GM12878 (cell line): Measurements from ENCODE around the gene CARD11. TPM values are rescaled to one million over a fixed set of nuclear protein-coding genes. Genes with fewer than 3 reads are reported as not detected.

ENCODE experiments used
- ATAC-seq: fragments of 200-7000 bp; cut with Tn5 transposase; 3 replicates; pipeline ENCODE4 v1.9.1; 2020; ENCODE audit warnings: mild to moderate bottlenecking, moderate library complexity
- BruUV-seq: library from RNA; stranded (reverse); fragments of 400-500 nt; replicated peaks from 2 replicates; lab custom pipeline; 2021; lab: Mats Ljungman, UMichigan
- CTCF ChIA-PET: fragments of 300-600 bp; sonication (Branson Sonifier 250); formaldehyde crosslinking; extraction: SDS; loops from one replicate; lab custom pipeline; 2021; ENCODE audit warnings: inconsistent platforms; lab: Yijun Ruan, JAX
- POLR2A ChIA-PET: fragments of 350-600 bp; formaldehyde crosslinking; extraction: SDS; loops from one replicate; lab custom pipeline; 2021; ENCODE audit warnings: inconsistent platforms; lab: Charles Lee
- RAD21 ChIA-PET: fragments of 300-600 bp; sonication (Branson Sonifier 250); formaldehyde crosslinking; loops from one replicate; lab custom pipeline; 2023; ENCODE audit warnings: antibody characterized with exemption; ENCODE audit not compliant: unreplicated experiment; lab: Charles Lee
- SMC1A ChIA-PET: fragments of 300-600 bp; sonication (Branson Sonifier 250); formaldehyde crosslinking; loops from one replicate; lab custom pipeline; 2023; ENCODE audit not compliant: unreplicated experiment, uncharacterized antibody; lab: Charles Lee
- DNase-seq: peaks from one replicate; pipeline ENCODE4 v3.0.0-alpha.2; 2011; ENCODE audit warnings: low read depth, low spot score
- FAIRE-seq: peaks from 3 replicates; lab custom pipeline; 2011; peaks lifted over from hg19 to GRCh38; lab: Jason Lieb, UNC
- H2AFZ ChIP-seq: 2 replicates; pipeline ENCODE4 v1.6.0; 2011; ENCODE audit warnings: low read depth, low read length, control low read depth; ENCODE audit not compliant: control insufficient read depth
- H3K27ac ChIP-seq: 2 replicates; pipeline ENCODE4 v1.5.1; 2011; ENCODE audit warnings: control low read depth; ENCODE audit not compliant: control insufficient read depth, insufficient read depth
- H3K27me3 ChIP-seq, 2 experiments: replicated peaks in 1 of 2; 2 replicates each; pipeline versions ENCODE4 v1.6.0 to v1.6.1; 2011; ENCODE audit warnings: low read length in 1 of 2; ENCODE audit not compliant: control insufficient read depth in 2 of 2, insufficient read depth in 2 of 2
- H3K36me3 ChIP-seq, 2 experiments: 2 replicates each; pipeline ENCODE4 v1.5.1; 2011; ENCODE audit warnings: low read length in 1 of 2; ENCODE audit not compliant: control insufficient read depth in 2 of 2, insufficient read depth in 2 of 2
- H3K4me1 ChIP-seq: 2 replicates; pipeline ENCODE4 v1.6.1; 2011; ENCODE audit warnings: mild to moderate bottlenecking, low read length, moderate library complexity, mixed read lengths; ENCODE audit not compliant: control insufficient read depth, insufficient read depth
- H3K4me2 ChIP-seq: 2 replicates; pipeline ENCODE4 v1.6.0; 2011; ENCODE audit warnings: control low read depth; ENCODE audit not compliant: control insufficient read depth, insufficient read depth
- H3K4me3 ChIP-seq: fragments of 200-600 bp; sonication (generic); 2 replicates; pipeline ENCODE4 v1.5.1; 2016
- H3K79me2 ChIP-seq: 2 replicates; pipeline ENCODE4 v1.6.0; 2011; ENCODE audit warnings: low read length; ENCODE audit not compliant: control insufficient read depth, insufficient read depth
- H3K9ac ChIP-seq: 2 replicates; pipeline ENCODE4 v1.8.0; 2011; ENCODE audit warnings: low read length, control low read depth, mixed read lengths; ENCODE audit not compliant: control insufficient read depth, insufficient read depth
- H3K9me3 ChIP-seq: replicated peaks from 3 replicates; pipeline ENCODE4 v1.5.1; 2011; ENCODE audit warnings: mild to moderate bottlenecking, low read length; ENCODE audit not compliant: control insufficient read depth, insufficient read depth
- H4K20me1 ChIP-seq: 2 replicates; pipeline ENCODE4 v1.6.0; 2011; ENCODE audit not compliant: control insufficient read depth, insufficient read depth
- BACH1 ChIP-seq: fragments of 450-650 bp; IDR thresholded peaks from 2 replicates; pipeline ENCODE4 v1.6.1; 2017; ENCODE audit warnings: mild to moderate bottlenecking, borderline replicate concordance
- BMI1 ChIP-seq: fragments of 450-650 bp; IDR thresholded peaks from 2 replicates; pipeline ENCODE4 v1.6.1; 2016; ENCODE audit warnings: mild to moderate bottlenecking, moderate library complexity, borderline replicate concordance
- ESRRA ChIP-seq: IDR thresholded peaks from 2 replicates; pipeline ENCODE4 v1.6.1; 2012; ENCODE audit warnings: mild to moderate bottlenecking, low read length, improper control_type of control experiment
- FOS ChIP-seq: IDR thresholded peaks from 3 replicates; pipeline ENCODE4 v1.6.1; 2011; ENCODE audit warnings: borderline replicate concordance; ENCODE audit not compliant: insufficient read length; ENCODE audit errors: extremely low read depth
- IKZF1 ChIP-seq: fragments of 450-650 bp; conservative IDR thresholded peaks from 2 replicates; pipeline ENCODE4 v1.6.1; 2017; ENCODE audit warnings: antibody characterized with exemption, mild to moderate bottlenecking
- IRF4 ChIP-seq: IDR thresholded peaks from 2 replicates; pipeline ENCODE4 v1.6.1; 2011; ENCODE audit warnings: low read depth, low read length
- MTA3 ChIP-seq: IDR thresholded peaks from 2 replicates; pipeline ENCODE4 v1.6.1; 2012; ENCODE audit warnings: low read length, inconsistent platforms, borderline replicate concordance
- MYC ChIP-seq: IDR thresholded peaks from 2 replicates; pipeline ENCODE4 v1.6.1; 2011; ENCODE audit warnings: mild to moderate bottlenecking, low read length, moderate library complexity, inconsistent platforms; ENCODE audit not compliant: insufficient read depth, insufficient replicate concordance, insufficient read length, severe bottlenecking
- NR2C1 ChIP-seq: fragments of 450-650 bp; IDR thresholded peaks from 2 replicates; pipeline ENCODE4 v1.6.1; 2017; ENCODE audit warnings: antibody characterized with exemption, mild to moderate bottlenecking, moderate library complexity
- PAX8 ChIP-seq: fragments of 450-650 bp; IDR thresholded peaks from 2 replicates; pipeline ENCODE4 v1.6.1; 2017; ENCODE audit warnings: mild to moderate bottlenecking, moderate library complexity
- SMAD5 ChIP-seq: IDR thresholded peaks from 2 replicates; pipeline ENCODE4 v1.6.1; 2016; ENCODE audit warnings: antibody characterized with exemption, low read depth
- SRF ChIP-seq, 2 experiments: IDR thresholded peaks; 2 replicates each; pipeline ENCODE4 v1.6.1; 2011; ENCODE audit warnings: low read depth in 2 of 2, low read length in 2 of 2, mild to moderate bottlenecking in 1 of 2, moderate library complexity in 1 of 2
- ZNF384 ChIP-seq: IDR thresholded peaks from 2 replicates; pipeline ENCODE4 v1.6.1; 2012; ENCODE audit warnings: low read depth, mild to moderate bottlenecking, low read length, improper control_type of control experiment, borderline replicate concordance
- ZNF622 ChIP-seq: fragments of 450-650 bp; IDR thresholded peaks from 2 replicates; pipeline ENCODE4 v1.6.1; 2017; ENCODE audit warnings: mild to moderate bottlenecking, inconsistent platforms
- ZZZ3 ChIP-seq: IDR thresholded peaks from 2 replicates; pipeline ENCODE4 v1.6.1; 2011; ENCODE audit warnings: low read depth; ENCODE audit not compliant: control insufficient read depth, insufficient read length
- WGBS: methylation state at CpG from one replicate; pipeline ENCODE4 v1.1.6; 2016; ENCODE audit warnings: low lambda C conversion rate; ENCODE audit not compliant: insufficient replicate concordance, insufficient coverage; ENCODE audit errors: missing lambda C conversion rate; 5-methylcytosine and 5-hydroxymethylcytosine counted together
- in situ Hi-C: fragments of 300-500 bp; cut with MboI; formaldehyde crosslinking; loops from 9 replicates; pipeline ENCODE4 v1.14.3; 2018; ENCODE audit warnings: mixed read lengths
- intact Hi-C: fragments of 100-400 bp; cut with micrococcal nuclease; formaldehyde crosslinking; loops from one replicate; pipeline ENCODE4 v1.14.2; 2022; ENCODE audit not compliant: unreplicated experiment
- polyA plus RNA-seq, 11 experiments: library from polyadenylated mRNA; depleted of rRNA in 4 of 11; unstranded in 6 of 11; stranded (reverse) in 5 of 11; fragments of >200 nt; fragmentation: Nextera tagmentation in 4 of 11; fragmentation: Illumina TruSeq in 1 of 11; extraction: Ambion mirVana in 4 of 11; extraction: Trizol in 1 of 11; gene quantifications; 1 replicate in 1 of 11; 2 replicates in 10 of 11; pipeline versions ENCODE4 v1.2.1 to v1.2.3, GENCODE V29; 2011 to 2016; ENCODE audit warnings: inconsistent platforms in 2 of 11, missing spikeins in 2 of 11, low read depth in 1 of 11
- total RNA-seq, 4 experiments: library from RNA; depleted of rRNA in 3 of 4; stranded (reverse); fragments of >200 nt in 3 of 4; fragmentation: Illumina TruSeq in 1 of 4; extraction: Trizol in 1 of 4; gene quantifications; 2 replicates each; pipeline versions ENCODE4 v1.2.1 to v1.2.3, GENCODE V29; 2013 to 2021
- TF ChIP-seq, protein P1 (sequence below): fragments of 450-650 bp; IDR thresholded peaks from 2 replicates; pipeline ENCODE4 v1.6.1; 2017; ENCODE audit warnings: antibody characterized with exemption, mild to moderate bottlenecking, moderate library complexity

The CARD11 gene
- total and polyA plus RNA-seq, 10 of the 15 experiments (the other 5 are each of a cell fraction or from before 2014, with no cell fraction given), result 0.27 to 72.0 (median 28.4) TPM

DNA sequence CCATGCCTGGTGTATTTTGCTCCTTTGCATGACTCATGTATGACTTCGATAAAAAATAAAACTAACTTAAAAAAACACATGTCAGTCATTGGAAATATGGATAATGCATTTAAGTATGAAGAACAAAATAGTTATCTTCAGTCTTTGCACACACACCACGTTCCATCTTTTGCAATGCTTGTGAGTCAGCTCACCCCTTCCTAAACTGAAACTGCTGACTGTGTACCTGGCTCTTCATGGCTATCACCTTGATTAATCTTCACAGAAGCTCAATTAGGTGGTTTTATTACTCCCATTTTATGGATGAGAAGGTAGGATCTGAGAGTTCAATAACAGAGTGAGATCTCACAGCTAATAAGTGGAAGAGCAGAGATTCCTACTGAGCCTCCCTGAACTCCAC is 79.5 kb downstream of the CARD11 start:
- Histone ChIP-seq H3K9me3 (peaks cover 11% of the 10 kb centered on the region), H3K9ac (no peak overlapping the region), H3K4me1 (no peaks in the 10 kb centered on the region), H3K27ac (no peak overlapping the region), H3K79me2 (no peaks in the 10 kb centered on the region), H3K36me3 (no peaks in the 10 kb centered on the region; a peak in 1 of 4 replicates), H3K27me3 (no peaks in the 10 kb centered on the region), H4K20me1 (no peaks in the 10 kb centered on the region), H3K4me2 (no peak overlapping the region), H2AFZ (no peak overlapping the region), H3K4me3 (no peak overlapping the region)
- FAIRE-seq (no peak), ATAC-seq (no peak), DNase-seq (no peak)
- ChIA-PET POLR2A (interaction anchor here (1.5 kb wide), 1 partner anchor 15 kb away, joined by 3 read pairs; no protein-coding TSS in a partner anchor), RAD21 (interaction anchor here (1.2 kb wide), 1 partner anchor 14 kb away, joined by 3 read pairs; no protein-coding TSS in a partner anchor), SMC1A (interaction anchor here (0.7 to 1.5 kb wide), 4 partner anchors 12 to 137 kb away, joined by 3 to 6 read pairs (median 6); no protein-coding TSS in a partner anchor), CTCF (interaction anchor here (0.7 to 1.8 kb wide), 3 partner anchors 12 to 171 kb away, joined by 3 to 5 read pairs (median 3); no protein-coding TSS in a partner anchor)
- in situ Hi-C loops (no loop called here), intact Hi-C loops (no loop called here)
- TF ChIP-seq SRF (IDR thresholded peaks at IDR 0.05; ENCODE audit: low read depth in 2 of 2, low read length in 2 of 2) (no peak), MTA3 (no peak)
- WGBS, result 100% methylated on average over 2 of the region's 2 CpGs
- no TSS peak for BruUV-seq

DNA sequence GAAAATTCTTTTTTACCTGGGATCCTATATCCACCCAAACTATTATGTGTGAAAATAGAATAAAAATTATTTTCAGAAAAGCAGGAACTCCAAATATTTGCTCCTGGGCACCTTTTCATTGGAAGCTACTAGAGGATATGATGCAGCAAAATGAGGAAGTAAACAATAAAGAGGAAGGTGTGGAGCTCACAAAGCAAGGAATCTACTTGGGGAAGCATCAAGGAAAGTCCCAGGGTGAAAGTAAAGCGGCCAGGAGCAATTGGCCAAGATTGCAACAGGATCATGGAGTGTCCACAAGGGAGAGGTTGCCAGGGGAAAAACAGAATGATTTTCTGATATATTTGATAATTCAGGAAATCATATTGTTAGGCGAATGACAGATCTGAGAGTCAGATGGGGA is 80.8 kb downstream of the CARD11 start:
- no peaks in the 10 kb centered on the region for H3K4me1 ChIP-seq
- in situ Hi-C loops (no loop called here), intact Hi-C loops (no loop called here)
- ATAC-seq (no peak), DNase-seq (no peak), FAIRE-seq (no peak)
- H4K20me1 ChIP-seq, result no peaks in the 10 kb centered on the region
- H3K9me3 ChIP-seq, result peaks cover 11% of the 10 kb centered on the region
- WGBS, result 93% methylated on average over 2 of the region's 2 CpGs
- ChIA-PET CTCF (interaction anchor here (0.6 to 0.9 kb wide), 2 partner anchors 103 to 200 kb away, joined by 3 read pairs; no protein-coding TSS in a partner anchor), RAD21 (no interaction called here), POLR2A (no interaction called here), SMC1A (interaction anchor here (0.7 kb wide), 1 partner anchor 14 kb away, joined by 3 read pairs; no protein-coding TSS in a partner anchor)
- H2AFZ ChIP-seq, result no peak overlapping the region
- no peak overlapping the region for H3K9ac ChIP-seq
- H3K4me3 ChIP-seq, result no peak overlapping the region
- no peak overlapping the region for H3K27ac ChIP-seq
- H3K79me2 ChIP-seq, result no peaks in the 10 kb centered on the region
- H3K27me3 ChIP-seq, result no peaks in the 10 kb centered on the region
- H3K36me3 ChIP-seq, result peaks cover 4 to 7% of the 10 kb centered on the region in 2 experiments; a peak in 2 of 4 replicates
- no peak overlapping the region for H3K4me2 ChIP-seq
- no TSS peak for BruUV-seq
- TF ChIP-seq BMI1 (no peak), IRF4 (no peak), FOS (no peak), ZNF622 (no peak), MYC (no peak), IKZF1 (no peak), BACH1 (no peak), ZZZ3 (no peak), PAX8 (no peak), ZNF384 (no peak), NR2C1 (no peak), SMAD5 (no peak), ESRRA (no peak)
- TF ChIP-seq, protein P1, sequence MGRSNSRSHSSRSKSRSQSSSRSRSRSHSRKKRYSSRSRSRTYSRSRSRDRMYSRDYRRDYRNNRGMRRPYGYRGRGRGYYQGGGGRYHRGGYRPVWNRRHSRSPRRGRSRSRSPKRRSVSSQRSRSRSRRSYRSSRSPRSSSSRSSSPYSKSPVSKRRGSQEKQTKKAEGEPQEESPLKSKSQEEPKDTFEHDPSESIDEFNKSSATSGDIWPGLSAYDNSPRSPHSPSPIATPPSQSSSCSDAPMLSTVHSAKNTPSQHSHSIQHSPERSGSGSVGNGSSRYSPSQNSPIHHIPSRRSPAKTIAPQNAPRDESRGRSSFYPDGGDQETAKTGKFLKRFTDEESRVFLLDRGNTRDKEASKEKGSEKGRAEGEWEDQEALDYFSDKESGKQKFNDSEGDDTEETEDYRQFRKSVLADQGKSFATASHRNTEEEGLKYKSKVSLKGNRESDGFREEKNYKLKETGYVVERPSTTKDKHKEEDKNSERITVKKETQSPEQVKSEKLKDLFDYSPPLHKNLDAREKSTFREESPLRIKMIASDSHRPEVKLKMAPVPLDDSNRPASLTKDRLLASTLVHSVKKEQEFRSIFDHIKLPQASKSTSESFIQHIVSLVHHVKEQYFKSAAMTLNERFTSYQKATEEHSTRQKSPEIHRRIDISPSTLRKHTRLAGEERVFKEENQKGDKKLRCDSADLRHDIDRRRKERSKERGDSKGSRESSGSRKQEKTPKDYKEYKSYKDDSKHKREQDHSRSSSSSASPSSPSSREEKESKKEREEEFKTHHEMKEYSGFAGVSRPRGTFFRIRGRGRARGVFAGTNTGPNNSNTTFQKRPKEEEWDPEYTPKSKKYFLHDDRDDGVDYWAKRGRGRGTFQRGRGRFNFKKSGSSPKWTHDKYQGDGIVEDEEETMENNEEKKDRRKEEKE, result no peak
